HG02571 (cell line): Measurements from ENCODE around the gene ARL13A.
"Not testable (repeated sequence)": the region's sequence is repeated elsewhere in the genome, so short reads cannot be mapped to it uniquely, and the experiment has no call there.

Experiments used
- ATAC-seq: cut with Tn5 transposase; IDR thresholded peaks from one replicate; pipeline ENCODE4 v1.9.1; 2021; ENCODE audit warnings: mild to moderate bottlenecking, moderate library complexity; ENCODE audit not compliant: unreplicated experiment

The ARL13A gene

DNA sequence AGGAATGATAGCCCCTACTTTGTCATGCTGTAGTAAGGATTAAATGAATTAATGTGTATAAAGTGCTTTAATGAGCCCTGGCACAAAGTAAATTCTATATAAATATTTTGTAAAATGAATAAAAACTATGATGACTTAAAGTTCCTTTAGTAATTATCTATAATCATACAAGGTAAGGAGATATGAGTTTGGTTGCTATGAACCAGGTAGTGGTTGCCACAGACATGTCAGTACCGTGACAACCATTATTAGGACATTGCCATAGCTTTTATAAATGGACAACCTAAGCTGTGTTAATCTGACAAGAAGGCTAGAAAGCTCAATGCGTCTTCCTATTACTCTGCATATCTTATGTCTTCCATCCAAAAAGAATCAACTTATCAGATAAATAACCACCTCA is at the start of gene ARL13A:
Gene ARL13A, plus strand, starts transcription at position 301 of the 400 bp plus-strand sequence. CDS start 3,982 bp downstream, outside the sequence.
- ATAC-seq, result no peak

DNA sequence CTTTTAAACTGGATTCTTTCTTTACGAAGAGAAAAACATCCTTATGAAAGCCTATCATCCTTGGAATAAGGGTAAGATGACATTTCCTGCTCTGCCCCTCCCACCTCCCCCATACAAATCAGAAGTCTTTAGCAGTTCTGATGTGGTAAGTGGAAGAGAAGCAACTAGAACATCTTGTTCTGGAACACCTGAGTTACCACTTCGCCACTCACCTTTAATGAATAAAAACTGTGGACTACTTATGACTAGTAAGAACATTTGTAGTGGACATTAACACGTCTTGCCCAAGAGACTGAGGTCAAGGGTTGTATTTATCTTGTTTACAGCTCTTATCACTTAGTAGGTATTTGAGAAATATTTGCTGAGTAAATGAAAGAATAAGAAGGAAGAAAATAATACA is 45.1 kb upstream of the ARL13A start:
- ATAC-seq, result no peak

DNA sequence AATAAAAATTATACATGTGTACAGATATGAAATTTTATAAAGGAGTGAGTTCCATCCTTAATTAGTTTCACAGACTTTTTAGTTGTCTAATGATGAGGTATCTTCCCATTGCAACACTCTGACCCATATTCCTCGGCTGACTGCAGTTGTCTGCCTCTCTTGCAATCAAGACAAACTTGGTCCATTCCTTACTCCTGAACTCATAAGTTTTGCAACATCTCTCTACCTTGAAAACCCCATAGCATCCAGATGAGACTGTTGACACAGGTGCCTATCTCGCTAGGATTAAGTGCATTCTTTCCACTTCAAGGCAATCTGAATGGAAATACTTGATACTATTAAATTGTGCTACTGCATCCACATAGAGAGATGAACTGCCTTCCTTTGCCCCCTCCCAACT is 43.1 kb upstream of the ARL13A start:
- ATAC-seq, result no peak

DNA sequence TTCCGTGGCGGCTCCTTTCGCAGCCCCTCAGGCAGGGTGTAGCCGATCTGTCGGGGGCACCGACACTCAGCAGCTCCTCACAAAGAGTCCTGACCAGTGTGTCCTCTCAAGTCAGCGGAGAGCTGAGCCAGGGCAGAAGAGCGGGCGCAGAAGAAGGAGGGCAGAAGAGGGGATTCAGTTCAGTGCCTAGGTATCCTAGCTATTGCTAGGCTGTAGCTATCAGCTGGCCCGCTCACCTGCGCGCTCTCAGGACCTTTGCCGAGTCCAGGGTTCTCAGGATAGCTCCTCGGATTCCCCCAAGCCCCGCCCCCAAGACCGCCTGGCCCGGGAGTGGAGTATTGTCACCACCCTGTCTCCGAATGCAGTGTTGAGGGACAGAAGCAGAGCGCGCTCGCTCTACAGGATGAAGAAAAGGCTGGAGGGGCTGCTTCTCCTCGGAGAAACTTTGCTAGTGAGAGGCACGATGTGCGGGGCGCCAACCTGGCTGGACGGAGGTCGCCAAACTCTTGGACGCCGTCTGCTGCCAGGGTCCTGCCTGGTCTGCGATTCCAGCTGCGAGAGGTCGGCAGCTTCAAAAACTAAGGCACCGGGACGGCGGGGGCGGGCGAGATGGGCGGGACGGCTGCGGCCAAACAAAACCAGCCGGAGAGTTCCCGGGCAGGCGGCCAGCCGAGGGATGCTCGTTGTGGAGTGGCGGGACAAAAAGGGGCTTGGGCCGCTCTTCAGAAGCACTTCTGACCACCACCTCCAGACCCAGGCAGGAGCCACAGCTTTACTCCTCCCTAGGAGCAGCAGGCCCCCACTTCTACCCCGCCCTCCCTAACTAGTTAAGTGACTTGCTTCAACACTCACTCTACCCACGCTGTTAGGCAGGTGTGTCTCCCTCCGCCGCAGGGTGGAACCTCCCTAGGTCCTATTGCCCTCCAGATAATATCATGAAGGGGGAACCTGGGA is 40.6 kb upstream of the ARL13A start, which contains the start of gene XKRX:
Gene XKRX, minus strand, starts transcription at position 258 of the 954 bp plus-strand sequence. CDS start 613 bp downstream, outside the sequence.
- ATAC-seq, result no peak

GRCh38 chrX:100931218-100931924 is 38.1 kb upstream of the ARL13A start:
- no peak for ATAC-seq

GRCh38 chrX:100931925-100932285 is 37.6 kb upstream of the ARL13A start:
- ATAC-seq, result no peak

GRCh38 chrX:100935767-100936166 is 33.7 kb upstream of the ARL13A start:
- no peak for ATAC-seq

DNA sequence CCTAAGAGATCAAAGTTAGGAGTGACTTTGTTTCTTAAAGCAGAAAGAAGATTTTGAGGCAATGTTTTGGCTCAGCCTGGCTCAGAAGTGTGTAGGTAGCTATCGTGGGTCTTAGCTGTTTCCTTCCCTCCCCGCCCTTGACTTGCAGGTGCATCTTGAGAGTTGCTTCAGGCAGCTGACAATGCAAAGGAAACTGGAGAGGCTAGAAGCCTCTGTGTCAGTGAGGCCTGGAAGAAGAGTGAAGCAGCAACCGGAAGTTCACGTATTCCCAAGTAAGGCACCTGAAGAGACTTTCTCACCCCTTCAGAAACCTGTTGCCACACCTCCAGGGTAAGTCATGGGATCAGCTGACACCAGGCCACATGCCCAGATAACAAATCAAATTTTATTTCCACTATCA is 30.2 kb upstream of the ARL13A start:
- no peak for ATAC-seq

DNA sequence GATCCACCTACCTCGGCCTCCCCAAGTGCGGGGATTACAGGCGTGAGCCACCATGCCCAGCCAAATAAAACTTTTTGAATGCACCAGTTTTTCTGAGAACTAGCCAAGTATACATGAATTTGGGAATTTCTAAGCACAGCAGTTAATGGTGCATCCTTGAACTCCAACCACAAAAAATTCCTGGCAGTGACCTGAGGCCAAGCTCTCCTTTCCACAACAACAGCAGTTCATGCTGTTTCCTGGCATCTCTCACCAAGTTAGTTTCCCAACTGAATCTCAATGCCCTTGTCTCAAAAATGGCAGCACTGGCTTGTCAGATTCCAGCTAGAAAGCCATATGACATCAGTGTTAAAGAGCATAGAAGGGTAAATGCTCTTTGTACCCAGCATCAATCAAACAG is 24.9 kb upstream of the ARL13A start:
- ATAC-seq, result no peak

- ATAC-seq, result no peak
Measured at GRCh38 chrX:100946299-100946927, 23.1 kb upstream of the ARL13A start.

DNA sequence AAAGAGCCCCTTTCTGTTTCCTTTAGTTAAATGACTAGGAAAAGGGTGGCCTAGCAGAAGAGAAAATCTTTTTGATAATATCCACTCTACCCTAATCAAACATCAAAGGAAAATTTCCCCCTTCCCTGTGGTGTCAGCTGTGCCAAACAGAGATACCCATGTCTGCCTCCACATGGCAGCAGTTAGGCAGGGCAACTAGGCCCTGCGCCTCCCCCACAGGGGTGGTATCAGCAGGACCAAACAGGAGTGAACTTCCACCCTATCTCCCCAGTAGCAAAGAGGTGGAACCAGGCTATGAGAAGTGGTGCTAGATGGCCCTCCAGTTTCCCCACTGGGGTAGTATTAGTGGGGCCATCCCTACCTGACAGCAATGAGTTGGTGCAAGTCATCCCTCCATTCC is 21.0 kb upstream of the ARL13A start:
- no peak for ATAC-seq

GRCh38 chrX:100962811-100963210 is 6.7 kb upstream of the ARL13A start:
- no peak for ATAC-seq

- ATAC-seq, result no peak
Measured at GRCh38 chrX:100964362-100964761, 5.1 kb upstream of the ARL13A start.

- ATAC-seq, result no peak
Measured at GRCh38 chrX:100969936-100970335, 428 bp downstream of the ARL13A start.

DNA sequence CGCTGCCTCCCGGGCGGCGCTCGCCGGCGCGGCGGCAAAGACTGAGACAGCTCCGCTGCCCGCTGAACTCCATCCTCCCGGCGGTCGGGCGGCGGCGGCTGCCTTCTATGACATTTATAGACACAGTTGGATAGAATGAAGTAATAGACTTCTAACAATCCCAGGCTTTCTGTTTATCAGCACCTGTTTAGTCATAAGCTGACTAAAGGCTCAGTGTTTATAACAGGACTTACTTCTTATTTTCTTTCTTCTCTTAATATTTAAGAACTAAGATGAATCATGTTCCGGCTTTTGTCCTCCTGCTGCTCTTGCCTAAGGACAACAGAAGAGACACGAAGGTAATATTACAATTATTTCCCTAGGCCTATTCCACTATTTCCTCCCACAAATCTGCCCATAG is 3.9 kb downstream of the ARL13A start:
- ATAC-seq, result no peak

GRCh38 chrX:100975212-100975611 is 5.7 kb downstream of the ARL13A start:
- ATAC-seq, result no peak

DNA sequence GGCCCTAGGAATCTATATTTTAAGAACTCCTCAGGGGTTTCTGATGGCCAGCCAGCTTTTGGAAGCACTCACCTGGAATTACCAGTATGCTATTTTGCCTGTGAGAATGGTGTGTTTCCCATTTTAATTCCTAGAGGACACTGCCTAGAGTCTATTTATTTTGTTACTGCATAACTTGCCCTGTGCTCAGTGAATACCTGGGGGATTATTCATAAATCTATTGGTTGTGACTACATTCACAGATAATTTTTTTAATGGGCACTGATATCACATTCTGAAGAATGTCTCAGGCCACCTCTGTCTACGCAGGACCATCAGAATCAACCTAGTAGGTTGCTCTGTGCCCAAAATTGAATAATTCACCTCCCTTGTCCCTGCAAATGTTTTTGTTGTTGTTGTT is 6.7 kb downstream of the ARL13A start:
- no peak for ATAC-seq

DNA sequence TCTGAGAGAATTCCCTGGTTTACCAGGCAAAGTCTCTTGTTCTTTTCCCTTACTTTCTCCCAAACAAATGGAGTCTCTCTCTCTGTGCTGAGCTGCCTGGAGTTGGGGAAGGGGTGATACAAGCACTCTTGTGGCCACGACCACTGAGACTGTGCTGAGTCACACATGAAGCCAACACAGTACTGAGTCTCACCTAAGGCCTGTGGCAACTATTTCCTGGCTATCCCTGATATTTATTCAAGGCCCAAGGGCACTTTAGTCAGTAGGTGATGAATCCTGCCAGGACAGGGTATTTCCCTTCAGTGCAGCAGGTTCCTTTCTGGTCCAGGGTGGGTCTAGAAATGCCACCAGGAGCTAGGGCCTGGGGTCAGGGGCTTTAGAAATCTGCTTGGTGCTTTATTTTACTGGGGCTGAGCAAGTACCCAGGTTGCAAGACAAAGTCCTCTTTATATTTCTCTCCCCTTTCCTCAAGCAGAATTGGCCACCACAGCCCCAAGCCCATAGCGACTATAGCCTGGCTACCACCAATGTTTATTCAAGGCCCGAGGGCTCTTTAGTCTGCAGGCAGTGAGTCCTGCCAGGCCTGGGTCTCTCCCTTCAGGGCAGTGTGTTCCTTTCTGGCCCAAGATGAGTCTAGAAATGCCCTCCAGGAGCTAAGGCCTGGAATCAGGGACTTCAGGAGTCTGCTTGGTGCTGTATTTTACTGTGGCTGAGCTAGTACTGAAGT is 10.5 kb downstream of the ARL13A start:
- ATAC-seq, result no peak

GRCh38 chrX:100980608-100981497 is 11.3 kb downstream of the ARL13A start:
- no peak for ATAC-seq

- ATAC-seq, result not testable (repeated sequence)
Measured at GRCh38 chrX:100981498-100981845, 12.0 kb downstream of the ARL13A start.
